ENCODE results near the gene INSYN2A.

- TF ChIP-seq POLR2A (IDR thresholded peaks at IDR 0.05) (no peak), POLR2AphosphoS5 (IDR thresholded peaks at IDR 0.05) (no peak), EP300 (IDR thresholded peaks at IDR 0.05) (no peak)
- TF ChIP-seq, protein P1, sequence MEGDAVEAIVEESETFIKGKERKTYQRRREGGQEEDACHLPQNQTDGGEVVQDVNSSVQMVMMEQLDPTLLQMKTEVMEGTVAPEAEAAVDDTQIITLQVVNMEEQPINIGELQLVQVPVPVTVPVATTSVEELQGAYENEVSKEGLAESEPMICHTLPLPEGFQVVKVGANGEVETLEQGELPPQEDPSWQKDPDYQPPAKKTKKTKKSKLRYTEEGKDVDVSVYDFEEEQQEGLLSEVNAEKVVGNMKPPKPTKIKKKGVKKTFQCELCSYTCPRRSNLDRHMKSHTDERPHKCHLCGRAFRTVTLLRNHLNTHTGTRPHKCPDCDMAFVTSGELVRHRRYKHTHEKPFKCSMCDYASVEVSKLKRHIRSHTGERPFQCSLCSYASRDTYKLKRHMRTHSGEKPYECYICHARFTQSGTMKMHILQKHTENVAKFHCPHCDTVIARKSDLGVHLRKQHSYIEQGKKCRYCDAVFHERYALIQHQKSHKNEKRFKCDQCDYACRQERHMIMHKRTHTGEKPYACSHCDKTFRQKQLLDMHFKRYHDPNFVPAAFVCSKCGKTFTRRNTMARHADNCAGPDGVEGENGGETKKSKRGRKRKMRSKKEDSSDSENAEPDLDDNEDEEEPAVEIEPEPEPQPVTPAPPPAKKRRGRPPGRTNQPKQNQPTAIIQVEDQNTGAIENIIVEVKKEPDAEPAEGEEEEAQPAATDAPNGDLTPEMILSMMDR (IDR thresholded peaks at IDR 0.05), result no peak
These were observed 14.2 kb downstream of the INSYN2A start for GRCh38 chr10:127182161-127182560.

All from upper lobe of left lung (tissue), 4 donors.